Activated CD4-positive, alpha-beta T cell treated with anti-CD3 and anti-CD28 coated beads, Interleukin-2, amount 50 U/mL, for 1 hour (primary cell): ENCODE measurements around the gene SLIT3.

Experiments
- DNase-seq: peaks from one replicate; pipeline ENCODE4 v3.0.0-alpha.2; 2020

Gene SLIT3

DNA sequence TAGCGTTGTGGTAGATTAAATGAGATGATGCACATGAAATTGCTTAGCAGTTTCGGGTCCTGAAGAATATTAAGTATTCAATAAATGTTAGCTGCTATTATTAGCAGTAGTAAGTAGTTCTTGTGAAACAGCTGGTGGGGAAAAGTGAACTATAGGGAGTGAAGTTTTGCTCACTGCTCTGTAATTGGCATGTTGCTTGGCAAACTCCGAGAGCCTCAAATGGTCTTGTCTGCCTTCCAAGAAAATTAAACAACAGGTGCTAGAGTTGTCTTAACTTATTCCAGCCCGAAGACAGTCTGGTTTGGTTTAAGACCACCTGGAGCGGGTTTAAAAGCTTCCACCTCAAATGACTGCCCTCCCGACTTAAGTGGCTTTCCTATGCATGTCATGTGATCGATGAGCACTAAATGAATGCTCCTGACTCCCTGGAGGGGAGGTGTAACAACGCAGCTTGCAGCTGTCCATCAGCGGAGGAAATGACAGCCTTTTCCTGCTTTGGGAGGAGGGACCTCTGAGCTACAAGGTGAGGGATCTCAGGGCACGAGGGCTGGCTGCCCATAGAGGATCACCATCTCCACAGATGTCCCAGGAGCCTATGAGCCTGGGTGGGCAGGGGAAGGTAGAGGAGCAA lies 518.9 kb downstream of the SLIT3 start:
- DNase-seq: no peak

DNA sequence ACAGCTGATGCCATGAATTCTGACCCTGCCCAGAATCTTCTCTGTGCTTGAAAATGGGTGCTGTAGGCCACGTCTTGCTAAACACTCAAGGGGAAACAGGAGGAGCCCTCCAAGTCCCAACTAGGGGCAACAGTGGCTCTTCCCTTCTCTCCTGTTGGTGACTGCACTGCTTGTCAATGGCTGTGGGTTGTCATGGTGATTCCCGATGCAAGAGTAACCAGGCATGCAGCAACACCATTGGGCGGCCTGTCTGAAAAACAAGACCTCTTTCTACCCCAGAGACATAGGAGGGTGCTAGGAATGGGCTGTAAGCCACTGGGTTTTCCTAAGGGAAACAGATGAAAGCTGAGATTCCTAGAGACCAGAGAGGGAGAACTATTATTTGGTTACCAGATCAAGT lies 520.1 kb downstream of the SLIT3 start:
- DNase-seq: no peak

DNA sequence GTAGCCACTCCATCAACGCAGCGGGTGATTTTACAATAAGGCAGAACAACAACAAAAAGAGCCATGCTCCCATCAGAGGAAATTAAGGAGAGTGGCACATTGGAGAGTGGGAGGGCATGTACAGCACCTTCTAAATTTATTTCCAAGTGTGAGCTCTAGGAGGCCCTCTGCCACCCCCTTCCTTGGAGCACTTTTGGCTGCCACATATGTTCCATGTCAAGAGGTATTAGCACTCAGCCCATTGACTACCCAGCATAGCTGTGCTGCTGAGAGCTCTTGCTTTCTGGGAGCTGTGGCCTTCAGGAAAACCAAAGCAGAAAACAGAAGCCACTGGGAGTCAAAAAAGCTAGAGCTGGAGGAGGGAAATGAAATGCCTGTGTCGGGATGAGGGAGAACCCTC lies 521.6 kb downstream of the SLIT3 start:
- DNase-seq: no peak

DNA sequence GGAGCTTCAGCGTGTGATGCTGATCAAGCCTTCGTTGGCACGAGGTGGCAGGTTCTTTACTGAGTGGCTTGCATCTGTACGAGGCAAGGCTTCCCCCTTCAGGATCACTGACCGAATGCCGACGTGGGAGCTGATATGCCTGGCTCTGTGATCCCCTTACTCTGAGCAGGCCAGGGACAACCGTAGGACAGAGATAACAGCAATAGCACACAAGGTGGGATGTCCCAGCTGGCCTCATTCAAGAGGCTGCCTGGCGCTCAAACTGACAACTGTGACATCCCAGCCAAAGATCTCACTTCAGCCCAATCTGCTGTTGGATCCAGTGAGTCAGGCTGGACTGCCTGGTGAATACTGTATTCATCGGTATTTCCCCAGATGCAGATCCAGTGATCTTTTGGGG lies 522.4 kb downstream of the SLIT3 start:
- DNase-seq: no peak

DNA sequence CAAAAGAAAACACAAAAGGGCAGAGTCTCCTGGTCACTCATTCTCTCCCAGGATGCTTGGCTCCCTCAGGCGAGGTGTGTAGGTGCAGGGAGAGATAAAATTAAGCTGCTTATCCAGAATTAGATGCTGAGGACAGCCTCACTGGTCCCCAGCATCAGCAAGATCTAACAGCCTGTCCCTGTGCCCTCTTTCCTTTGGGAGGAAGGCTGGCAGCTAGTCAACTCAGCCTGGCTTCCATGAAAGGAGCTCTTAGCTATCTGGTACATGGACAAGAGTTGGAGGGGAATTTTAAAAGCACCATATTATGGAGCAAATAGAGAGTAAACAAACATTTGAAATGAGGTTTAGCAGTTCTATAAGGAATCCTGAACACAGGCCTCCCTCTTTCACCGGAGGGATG lies 523.3 kb downstream of the SLIT3 start:
- DNase-seq: no peak

DNA sequence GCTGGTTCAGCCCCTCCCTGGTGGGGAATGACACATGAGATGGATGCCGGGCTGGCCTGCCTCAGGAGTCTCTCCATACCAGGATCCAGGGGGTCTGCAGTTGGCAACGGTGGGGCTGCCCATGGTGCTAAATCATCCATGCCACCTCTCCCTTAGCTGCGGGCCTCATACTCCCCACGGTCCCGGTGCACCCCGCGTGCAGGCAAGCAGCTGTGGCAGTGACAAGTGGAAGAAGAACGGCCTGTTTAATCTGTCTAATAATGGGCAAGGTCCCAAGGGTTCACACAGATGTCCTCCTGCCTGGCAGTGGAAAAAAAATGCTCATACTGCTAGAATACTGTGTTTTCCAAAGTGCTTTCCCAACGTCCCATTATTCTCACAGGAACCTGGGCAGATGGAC lies 524.9 kb downstream of the SLIT3 start:
- no peak for DNase-seq

DNA sequence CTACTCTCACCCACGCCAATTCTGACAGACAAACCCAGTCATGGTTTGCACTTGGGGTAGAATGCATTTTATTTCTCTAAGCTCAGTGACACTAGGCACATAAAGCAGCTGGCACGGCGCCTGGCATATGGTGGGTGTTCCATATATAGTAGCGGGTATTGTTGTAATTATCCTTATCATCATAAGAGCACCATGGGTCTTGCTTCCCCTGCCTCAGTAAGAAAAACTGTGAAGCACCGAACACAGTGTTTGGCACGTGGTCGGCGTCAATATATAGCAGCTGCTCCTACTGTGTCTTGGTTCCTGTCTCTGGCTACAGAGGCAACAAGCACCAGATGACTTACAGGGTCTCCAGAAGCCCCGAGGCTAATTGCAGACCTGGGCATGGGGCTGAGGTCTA lies 527.7 kb downstream of the SLIT3 start:
- no peak for DNase-seq

DNA sequence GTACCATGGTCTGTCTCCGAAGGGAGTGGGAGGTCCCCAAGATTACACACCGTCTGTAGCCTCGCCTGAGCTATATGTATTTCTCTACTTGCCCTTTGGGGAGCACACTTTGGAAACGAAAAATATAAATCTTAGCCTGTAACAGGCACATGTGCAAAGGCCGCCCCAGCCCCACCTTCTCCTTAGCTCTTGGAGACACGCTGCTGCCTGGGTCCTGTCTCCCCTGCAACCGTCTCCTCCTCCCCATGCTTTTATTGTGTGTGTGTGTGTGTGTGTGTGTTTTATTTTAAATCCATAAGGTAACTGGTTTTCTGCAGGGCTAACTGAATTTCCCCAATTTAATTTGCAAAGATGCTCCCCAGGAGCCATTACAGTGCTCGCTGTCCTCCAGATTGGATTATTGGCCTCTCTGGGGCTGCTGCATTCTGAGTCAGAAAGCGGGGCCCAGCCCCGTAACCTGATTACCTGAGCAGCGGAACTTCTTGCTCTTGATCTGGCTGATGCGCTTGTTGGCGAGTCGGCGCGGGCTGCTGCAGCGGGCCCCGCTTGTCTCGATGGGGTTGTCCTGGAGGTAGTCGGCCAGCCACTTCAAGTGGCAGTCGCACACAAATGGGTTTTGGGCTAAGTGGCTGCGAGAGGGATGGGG lies 528.5 kb downstream of the SLIT3 start:
- DNase-seq: no peak

DNA sequence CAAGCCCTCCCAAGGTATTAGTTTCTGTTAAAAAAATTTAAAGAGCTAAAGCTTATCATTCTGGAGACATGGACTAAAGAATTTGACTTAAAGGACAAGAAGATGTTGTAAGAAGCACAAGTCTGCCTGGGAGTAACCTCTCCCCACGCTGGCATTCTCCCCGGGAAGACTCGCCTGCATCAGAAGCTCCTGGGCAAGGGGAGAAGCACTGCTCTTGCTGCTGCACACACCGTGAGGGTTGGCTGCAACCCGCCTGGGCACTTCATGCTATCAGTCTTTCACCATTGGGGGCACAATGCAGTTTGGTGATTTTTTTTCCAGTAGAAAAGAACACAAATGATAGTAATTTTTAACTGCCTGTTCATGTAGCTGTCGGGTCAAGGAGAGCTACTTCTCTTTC lies 529.3 kb downstream of the SLIT3 start:
- DNase-seq: no peak

DNA sequence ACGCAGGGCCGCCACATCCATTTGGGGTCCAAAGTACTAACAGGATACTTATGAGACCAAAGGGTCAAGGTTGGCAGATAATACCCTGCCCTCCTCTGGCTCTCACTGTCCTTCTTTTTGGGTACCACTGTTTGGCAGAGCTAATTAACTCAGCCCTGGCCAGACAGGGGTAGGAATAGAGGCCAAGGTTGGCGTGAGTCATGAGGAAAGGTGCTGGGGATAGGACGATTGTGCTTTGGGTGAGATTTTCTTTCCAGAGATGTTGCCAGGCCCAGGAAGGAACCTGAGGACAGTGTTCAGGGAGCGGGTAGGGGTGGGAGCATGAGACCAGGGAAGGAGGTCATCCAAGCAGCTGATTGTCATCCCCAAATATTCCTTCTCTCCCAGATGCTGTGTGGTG lies 529.9 kb downstream of the SLIT3 start:
- no peak for DNase-seq

DNA sequence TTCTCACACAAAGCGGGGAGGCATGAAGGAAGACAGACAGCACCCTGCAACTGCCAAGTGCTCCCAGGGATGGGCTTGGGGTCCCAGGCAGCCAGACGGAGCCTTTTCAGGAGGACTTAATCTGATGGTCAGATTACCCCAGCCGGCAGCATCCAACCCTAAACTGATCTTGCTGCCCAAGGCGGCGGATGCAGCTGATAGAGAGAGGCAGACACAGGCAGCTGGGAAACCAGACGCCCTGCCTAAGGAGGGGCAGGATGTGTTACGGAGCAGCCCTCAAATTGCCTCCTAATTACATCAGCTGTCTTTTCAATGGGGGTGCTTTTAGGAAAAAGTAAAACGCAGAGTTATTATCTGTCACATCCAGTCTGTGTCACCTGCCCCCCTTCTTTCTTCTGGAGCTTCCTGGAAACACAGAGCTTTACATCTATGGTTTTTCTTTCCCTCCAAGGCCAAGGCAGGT lies 530.9 kb downstream of the SLIT3 start:
- DNase-seq: no peak

DNA sequence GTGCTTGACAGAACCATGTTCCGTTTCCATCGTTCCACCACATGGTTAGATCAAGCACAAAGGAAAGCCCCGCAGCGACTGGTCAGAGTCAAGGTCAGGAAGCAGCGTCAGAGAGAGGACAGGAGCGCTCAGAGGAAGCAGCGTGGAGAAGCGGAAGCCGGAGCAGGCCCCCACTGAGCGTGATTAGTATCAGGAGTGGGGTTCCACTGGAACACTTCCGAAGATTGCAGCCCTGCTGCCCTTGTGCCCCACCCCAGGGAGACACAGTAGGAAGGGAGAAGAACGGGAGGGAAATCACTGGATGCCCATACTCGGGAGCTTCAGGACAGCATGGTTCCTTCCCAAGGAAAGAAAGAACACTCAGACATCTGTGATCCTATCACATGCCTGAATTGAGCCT lies 532.8 kb downstream of the SLIT3 start:
- no peak for DNase-seq

DNA sequence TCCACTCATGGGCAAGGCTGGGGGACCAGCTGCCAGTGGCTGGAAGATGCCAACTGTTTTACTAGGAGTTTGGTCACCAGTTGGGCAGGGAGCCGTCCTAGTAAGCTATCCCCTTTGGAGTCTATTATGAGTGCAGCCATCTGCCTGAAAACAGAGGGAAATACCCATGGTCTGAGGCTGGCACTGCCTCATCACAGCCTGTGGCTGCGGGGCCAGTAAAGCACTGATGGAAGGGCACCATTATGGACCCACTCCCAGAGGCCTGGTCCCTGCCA lies 534.6 kb downstream of the SLIT3 start:
- no peak for DNase-seq

DNA sequence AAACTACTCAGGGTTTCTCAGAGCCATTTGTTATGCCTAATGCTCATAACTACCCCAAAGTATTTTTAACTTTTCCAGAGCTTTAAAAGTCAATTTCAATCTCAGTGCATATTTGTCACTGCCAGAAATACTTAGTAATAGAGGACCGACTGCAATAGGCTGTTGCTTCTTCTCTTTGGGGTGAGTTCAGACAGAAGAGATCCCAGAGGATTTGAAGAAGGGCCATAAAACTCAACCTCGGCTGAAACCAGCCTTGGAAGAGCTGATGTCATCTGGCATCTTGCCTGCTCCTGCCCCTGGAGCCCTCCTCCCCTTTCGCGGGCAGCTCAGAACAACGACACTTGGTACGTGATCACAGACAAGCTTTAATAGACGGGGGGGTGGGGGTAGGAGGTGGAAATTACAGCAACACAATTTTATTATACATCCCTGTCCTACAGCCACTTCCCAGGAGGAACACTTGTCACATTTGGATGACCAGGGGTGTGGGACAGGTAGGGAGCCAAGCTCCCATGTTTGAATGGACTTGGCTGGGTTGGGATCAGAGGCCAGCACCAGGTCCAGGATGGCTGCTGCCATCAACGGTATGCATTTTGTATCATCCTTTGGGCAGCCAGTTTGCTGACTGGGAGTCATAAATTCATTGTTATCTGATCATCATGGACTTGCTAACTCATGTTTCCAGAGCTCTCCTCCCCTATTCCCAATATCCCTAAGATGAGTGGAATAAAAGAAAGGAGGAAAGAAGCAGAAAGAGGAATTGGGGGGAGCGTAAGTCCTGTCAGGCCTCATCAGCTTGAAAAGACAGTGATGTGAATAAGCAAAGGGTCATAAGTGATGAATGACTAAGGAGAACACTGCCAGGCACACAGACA lies 535.2 kb downstream of the SLIT3 start:
- no peak for DNase-seq

DNA sequence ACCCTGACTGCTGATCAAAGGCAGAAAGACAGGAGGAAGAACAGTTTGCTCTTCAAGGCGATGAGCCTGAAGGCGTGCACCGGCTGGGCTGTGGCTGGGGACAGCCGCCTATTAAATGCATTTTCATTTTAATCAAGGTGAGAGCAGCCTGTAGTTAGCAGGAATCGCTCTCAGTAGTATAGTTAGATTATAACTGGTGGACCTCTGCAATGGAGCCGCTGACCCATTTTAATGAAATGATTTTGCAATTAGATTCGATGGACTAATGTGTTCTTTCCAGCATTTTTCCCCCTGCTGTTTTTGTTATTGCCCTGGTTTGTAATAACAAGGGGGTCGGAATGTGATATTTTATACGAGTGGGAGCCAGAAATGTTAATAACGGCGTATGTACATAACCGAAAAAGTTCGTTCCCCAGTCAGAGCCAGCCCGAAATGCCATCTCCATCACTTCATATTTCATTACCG lies 535.8 kb downstream of the SLIT3 start:
- DNase-seq: no peak

DNA sequence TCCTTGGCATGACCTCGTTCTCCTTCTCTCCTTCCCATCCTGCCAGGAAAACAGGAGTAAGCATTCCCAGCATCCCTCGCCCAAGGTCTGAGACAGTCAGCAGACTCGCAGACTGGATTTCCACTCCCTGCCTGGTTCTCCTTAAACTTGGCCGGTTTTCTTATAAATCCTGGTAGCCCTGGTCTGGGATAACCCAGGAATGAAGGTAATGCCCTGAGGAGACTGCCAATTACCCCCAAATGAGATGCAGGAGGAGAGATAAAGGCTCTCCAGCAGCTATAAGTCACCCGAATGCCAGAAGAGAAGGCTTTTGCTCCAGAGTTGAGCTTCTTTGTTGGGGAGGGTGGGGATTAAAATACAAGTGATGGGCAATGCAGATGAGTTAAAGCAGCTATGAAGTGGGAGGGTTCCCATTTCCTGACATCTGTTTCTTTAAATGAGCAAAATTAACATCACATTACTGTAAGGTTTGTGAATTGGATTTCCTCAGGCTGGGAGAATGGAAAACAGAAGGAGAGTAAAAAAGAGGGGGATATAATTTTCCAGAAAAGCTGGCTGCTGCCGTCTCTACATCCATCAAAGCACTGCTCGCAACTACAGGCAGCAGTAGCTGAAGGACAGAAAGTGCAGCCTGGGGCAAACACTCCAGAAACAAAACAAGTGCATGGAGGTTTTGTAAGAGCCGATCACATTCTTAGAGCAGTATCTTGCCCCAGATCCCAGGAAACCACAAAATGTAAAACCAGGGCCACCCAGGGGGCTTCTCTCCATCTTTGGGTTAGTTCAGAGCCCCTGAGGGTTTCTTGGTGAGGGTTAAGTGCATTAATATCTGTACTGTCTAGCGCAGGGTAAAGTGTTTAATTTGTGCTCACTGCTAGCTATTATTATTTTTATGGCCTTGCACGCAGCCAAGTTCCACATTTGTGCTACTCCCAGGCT lies 544.2 kb downstream of the SLIT3 start:
- no peak for DNase-seq

DNA sequence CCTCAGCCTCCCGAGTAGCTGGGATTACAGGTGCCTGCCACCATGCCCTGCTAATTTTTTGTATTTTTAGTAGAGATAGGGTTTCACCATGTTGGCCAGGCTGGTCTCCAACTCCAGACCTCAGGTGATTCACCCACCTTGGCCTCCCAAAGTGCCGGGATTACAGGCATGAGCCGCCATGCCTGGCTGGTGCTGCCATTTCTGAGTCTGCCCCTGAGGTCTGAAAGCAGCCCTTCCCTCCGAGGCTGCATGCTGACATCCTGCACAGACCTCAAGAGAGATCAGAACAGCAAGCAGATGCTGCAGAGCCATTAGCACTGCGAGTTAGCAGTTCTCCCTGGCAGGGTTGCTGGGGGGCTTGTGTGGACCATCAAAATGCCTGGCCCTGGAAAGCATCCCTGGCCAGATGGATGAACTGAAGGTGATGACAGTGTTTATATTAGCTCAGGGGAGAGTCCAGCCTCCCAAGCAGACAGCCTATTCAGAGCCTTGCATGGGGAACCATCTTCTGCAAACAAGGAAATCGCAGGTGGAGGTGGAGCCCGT lies 545.3 kb downstream of the SLIT3 start:
- no peak for DNase-seq

DNA sequence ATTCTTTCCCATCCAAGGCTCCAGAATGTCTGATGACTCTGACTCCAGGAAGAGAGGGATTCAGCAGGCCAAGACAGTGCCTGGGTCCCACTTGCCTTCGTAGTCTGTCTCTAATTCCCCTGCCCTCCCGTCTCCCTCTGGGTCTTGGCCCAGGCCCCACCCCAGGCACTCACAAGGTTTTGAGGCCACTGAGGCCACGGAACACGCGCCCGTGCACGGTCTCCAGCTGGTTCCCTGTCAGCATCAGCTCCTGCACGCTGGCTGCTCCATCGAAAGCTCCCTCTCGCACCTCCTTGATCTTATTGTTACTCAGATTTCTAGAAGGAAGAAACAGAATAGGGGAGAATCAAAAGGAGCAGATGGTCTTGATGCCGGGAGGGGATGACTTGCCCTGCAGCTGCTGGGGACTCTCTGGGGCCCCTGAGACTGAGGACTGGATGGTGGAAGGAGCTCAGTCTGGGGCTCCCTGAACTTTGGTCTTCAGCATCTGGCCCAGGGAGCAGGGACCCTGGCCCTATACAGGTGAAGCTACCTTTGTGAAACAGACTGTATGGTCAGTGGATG lies 547.2 kb downstream of the SLIT3 start:
- DNase-seq: no peak

DNA sequence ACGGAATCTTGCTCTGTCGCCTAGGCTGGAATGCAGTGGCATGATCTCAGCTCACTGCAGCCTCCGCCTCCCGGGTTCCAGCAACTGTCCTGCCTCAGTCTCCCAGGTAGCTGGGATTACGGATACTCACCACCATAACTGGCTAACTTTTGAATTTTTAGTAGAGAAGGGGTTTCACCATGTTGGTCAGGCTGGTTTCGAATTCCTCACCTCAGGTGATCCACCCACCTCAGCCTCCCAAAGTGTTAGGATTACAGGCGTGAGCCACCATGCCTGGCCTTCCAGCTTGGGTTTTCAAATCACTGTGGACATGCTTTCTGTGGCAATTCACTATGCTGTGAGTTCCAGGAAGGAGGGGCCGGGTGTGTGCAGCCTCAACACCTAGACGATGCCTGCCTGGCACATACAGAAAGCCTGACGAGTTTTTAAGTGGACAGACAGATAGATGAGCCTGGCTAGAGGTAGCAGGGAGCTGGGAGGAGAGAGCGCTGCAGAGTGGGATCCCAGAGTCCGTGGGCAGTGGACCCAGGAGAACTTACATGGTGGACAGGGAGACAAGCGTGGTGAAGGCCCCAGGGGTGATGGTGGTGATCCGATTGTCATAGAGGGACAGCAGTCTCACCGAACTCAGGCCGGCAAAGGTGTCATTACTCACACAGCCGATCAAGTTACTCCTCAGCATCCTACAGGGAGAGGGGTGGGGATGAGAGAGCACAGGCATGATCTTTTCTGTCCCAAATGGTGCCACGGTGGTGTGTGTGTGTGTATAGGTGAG lies 548.3 kb downstream of the SLIT3 start:
- DNase-seq: no peak

DNA sequence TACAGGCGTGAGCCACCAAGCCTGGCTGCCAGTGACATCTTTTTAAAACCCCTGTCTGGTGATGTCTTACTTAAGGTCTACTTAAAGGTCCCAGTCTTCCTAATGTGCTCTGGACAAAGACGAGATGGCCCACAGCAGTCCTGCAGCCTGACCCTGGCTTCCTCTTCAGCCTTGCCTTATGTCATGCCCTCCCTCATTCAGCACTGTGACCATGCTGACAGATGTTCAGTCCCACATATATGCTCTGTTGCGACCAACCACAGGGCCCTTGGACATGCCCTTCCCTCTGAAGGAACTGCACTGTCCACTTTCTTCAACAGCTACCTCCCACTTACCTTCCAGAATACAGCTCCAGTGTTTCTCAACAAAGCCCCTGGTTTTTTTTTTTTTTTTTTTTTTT lies 548.9 kb downstream of the SLIT3 start:
- no peak for DNase-seq

DNA sequence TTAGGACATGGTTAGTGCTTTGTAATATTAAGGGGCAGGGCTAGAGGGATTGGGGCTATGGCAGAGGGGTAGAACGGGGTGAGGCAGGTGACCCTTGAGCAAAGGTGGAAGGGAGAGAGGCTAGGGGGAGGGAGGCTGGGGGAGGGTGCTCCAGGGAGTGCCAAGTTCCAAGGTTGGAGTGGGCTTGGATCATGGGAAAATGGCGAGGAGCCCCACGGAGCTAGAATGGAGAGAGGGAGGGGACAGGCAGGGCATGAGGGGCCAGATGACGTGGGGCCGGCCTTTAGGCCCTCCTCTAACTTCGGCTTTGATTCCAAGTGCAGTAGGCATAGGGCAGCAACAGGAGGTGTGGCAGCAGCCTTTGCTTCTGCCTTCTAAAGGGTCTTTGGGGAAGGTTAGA lies 550.0 kb downstream of the SLIT3 start:
- DNase-seq: no peak
